Lower lobe of right lung (tissue), 2 donors: ENCODE data around the gene WIPI1. TPM values are rescaled to one million over a fixed set of nuclear protein-coding genes. Genes with fewer than 3 reads are reported as not detected.

Source experiments
- ATAC-seq, 2 donors: fragments of 200-7000 bp; cut with Tn5 transposase; one replicate each; pipeline ENCODE4 v1.9.1; 2020 to 2022; ENCODE audit warnings: mild to moderate bottlenecking in 2 of 2, moderate library complexity in 2 of 2
- DNase-seq: peaks from one replicate; pipeline ENCODE4 v3.0.0-alpha.2; 2020
- H3K27ac ChIP-seq: fragments of 200-600 bp; one replicate; pipeline ENCODE4 v1.8.0; 2022
- H3K27me3 ChIP-seq: fragments of 200-600 bp; one replicate; pipeline ENCODE4 v1.8.0; 2022; ENCODE audit warnings: low read depth
- H3K36me3 ChIP-seq: fragments of 200-600 bp; one replicate; pipeline ENCODE4 v1.8.0; 2022; ENCODE audit warnings: mild to moderate bottlenecking
- H3K4me1 ChIP-seq: fragments of 200-600 bp; one replicate; pipeline ENCODE4 v1.8.0; 2022
- H3K4me3 ChIP-seq: fragments of 200-600 bp; one replicate; pipeline ENCODE4 v1.8.0; 2022; ENCODE audit warnings: mild to moderate bottlenecking
- H3K9me3 ChIP-seq: fragments of 200-600 bp; one replicate; pipeline ENCODE4 v1.8.0; 2022
- CTCF ChIP-seq: fragments of 200-600 bp; IDR thresholded peaks from one replicate; pipeline ENCODE4 v1.8.0; 2022; ENCODE audit warnings: antibody characterized with exemption, mild to moderate bottlenecking
- intact Hi-C: fragments of 100-400 bp; cut with DNase I; formaldehyde crosslinking; loops from one replicate; pipeline ENCODE4 v1.11.0; 2022
- microRNA-seq: library from miRNA; unstranded; fragments of <30 nt; microRNA quantifications from one replicate; pipeline ENCODE4 v1.2.0, GENCODE V29; 2020; ENCODE audit warnings: borderline number of aligned reads
- total RNA-seq: library from RNA; stranded (reverse); fragmentation: NEBNext Ultra II Directional; extraction: Animal tissue kit (Norgen Biotek cat#: 25700); gene quantifications from one replicate; pipeline ENCODE4 v1.2.1, GENCODE V29; 2021
- donor health status: DM: no; HTN: yes; CAD: no; lungs with severe emphysema.

Gene WIPI1
- total RNA-seq, 1 donor from 2014 or later = 37.5 TPM

- ATAC-seq (no peak), DNase-seq (no peak)
- TF ChIP-seq CTCF = no peak
- Histone ChIP-seq H3K27me3 (no peaks in the 10 kb centered on the region), H3K4me1 (peaks cover 31% of the 10 kb centered on the region), H3K27ac (no peak overlapping the region), H3K4me3 (no peak overlapping the region), H3K9me3 (no peaks in the 10 kb centered on the region), H3K36me3 (no peaks in the 10 kb centered on the region)
- intact Hi-C loops = no loop called here
These were observed 81.7 kb downstream of the WIPI1 start for GRCh38 chr17:68375566-68375965.

Small RNAs within 50 kb of the gene (microRNA-seq; reads per million reads assigned to microRNA genes)
- not detected for gene MIR635

Other genes with a start within 250 kb of the WIPI1 start
- 55.9 TPM for gene AMZ2, start 209.5 kb downstream of the WIPI1 start, total RNA-seq
- gene SLC16A6, start 166.4 kb downstream of the WIPI1 start, total RNA-seq = 7.5 TPM
- 4.2 TPM for gene ARSG, start 166.0 kb downstream of the WIPI1 start, total RNA-seq
- gene PRKAR1A, start 54.9 kb upstream of the WIPI1 start, total RNA-seq = 374 TPM
- gene FAM20A, start 143.9 kb upstream of the WIPI1 start, total RNA-seq = 38.7 TPM